ENCODE data around the gene BRD3OS. TPM values are rescaled to one million over a fixed set of nuclear protein-coding genes. Genes with fewer than 3 reads are reported as not detected.

Gene BRD3OS
- total and polyA plus RNA-seq, 2 donors (not counting 1 experiment from before 2014, with no cell fraction given), result 12.4 to 19.4 TPM

DNA sequence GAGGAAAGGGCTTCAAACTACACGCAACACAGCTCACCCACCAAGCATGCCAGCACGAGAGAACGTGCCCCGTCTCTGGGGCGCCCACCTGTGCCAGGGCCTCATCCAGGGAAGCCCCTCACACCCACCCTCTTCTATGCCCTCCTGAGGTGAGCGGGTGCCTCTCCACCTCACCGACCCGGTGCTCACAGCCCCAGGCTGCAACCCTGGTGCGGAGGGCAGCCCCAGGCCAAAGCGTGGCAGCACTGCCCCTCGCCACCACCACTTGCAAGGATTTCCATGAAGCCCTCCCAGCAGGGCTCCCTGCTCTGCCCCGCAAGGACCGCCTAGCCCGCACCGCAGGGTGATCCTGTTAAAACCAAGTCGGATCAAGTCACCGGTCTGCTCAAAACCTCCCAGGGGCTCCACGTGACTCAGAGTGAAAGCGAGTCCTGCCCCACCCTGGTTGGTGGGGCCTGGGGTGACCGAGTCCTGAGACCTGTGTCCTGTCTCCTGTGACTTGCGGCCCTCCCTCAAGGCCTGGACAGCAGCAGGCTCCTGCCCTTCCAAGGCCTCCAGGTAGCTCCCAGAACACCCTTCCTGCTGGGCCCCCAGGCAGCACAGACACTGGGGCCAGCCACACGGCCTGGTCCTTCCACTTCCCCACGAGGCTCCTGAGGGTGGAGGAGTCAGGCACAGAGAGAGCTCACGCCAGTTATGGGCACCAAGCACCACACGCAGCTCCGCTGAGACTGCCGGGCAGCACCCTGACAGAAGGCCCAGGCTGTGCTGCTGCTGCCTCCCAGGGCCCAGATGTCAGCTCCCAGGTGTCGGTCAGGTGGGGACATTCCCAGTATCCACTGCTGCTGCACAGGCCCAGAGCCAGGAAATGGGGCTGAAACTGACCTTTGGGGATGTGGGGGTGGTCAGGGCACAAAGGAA, 29.9 kb downstream of the BRD3OS start:
- no peak for DNase-seq (ENCODE audit: low read depth in 2 of 2)
- Histone ChIP-seq H3K27ac (ENCODE audit: insufficient read depth, low read length) (no peak overlapping the region), H3K9me3 (ENCODE audit: control insufficient read depth, insufficient read depth, low read depth, low read length) (no peaks in the 10 kb centered on the region), H4K20me1 (ENCODE audit: control insufficient read depth, extremely low read depth, insufficient read depth, low read length) (no peaks in the 10 kb centered on the region), H3K4me2 (ENCODE audit: extremely low read depth, insufficient read depth, low read length) (no peak overlapping the region), H3K79me2 (ENCODE audit: control insufficient read depth, insufficient read depth, low read length) (peaks cover 34% of the 10 kb centered on the region), H3K4me3 (replicated peaks in 1 of 4; ENCODE audit: control extremely low read depth in 1 of 4, insufficient read depth in 1 of 4, low read depth in 3 of 4, low read length in 4 of 4) (no peak overlapping the region), H3K36me3 (ENCODE audit: control insufficient read depth, insufficient read depth, low read length) (peaks cover 9% of the 10 kb centered on the region), H3K9ac (ENCODE audit: insufficient read depth, low read length) (no peak overlapping the region), H3K27me3 (ENCODE audit: control insufficient read depth, insufficient read depth, low read length) (no peaks in the 10 kb centered on the region), H2AFZ (ENCODE audit: low read length) (no peak overlapping the region), H3K4me1 (ENCODE audit: control insufficient read depth, extremely low read depth, insufficient read depth, low read length) (peaks cover 10% of the 10 kb centered on the region)
- TF ChIP-seq CTCF (conservative IDR thresholded peaks at IDR 0.05 in 1 of 2, IDR thresholded peaks at IDR 0.05 in 1 of 2; ENCODE audit: low read depth in 1 of 2, low read length in 2 of 2) (no peak), EZH2 (IDR thresholded peaks at IDR 0.05; ENCODE audit: low read length, missing control alignments) (no peak)

DNA sequence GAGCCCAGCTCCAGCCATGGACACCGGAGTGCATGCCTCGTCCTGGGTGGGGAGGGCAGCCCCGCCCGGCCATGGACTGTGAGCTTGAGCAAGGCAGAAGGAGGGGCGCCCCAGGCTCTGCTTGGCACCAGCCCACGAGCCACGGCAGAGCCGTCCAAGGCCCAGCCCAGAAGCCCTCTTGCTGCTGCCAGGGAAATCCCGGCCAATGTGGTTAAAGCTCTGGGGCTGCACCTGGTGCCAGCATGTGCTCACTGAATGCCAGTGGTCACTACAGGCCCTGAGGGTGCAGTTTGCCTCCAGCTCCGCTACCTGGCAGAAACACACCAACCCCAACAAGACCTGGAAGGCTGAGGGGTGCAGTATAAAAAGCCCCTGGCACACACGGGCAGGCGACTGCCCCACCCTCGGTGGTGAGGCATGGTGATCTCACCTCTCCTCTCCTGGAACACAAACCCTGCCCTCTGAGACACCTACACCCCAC, 30.7 kb downstream of the BRD3OS start:
- TF ChIP-seq CTCF (conservative IDR thresholded peaks at IDR 0.05 in 1 of 2, IDR thresholded peaks at IDR 0.05 in 1 of 2; ENCODE audit: low read depth in 1 of 2, low read length in 2 of 2), result no peak
- no peak for TF ChIP-seq EZH2 (IDR thresholded peaks at IDR 0.05; ENCODE audit: low read length, missing control alignments)
- peaks cover 10% of the 10 kb centered on the region for H3K4me1 ChIP-seq (ENCODE audit: control insufficient read depth, extremely low read depth, insufficient read depth, low read length)
- peak; percentile 75 to 82 for DNase-seq (ENCODE audit: low read depth in 2 of 2)
- no peaks in the 10 kb centered on the region for H3K9me3 ChIP-seq (ENCODE audit: control insufficient read depth, insufficient read depth, low read depth, low read length)
- H3K27me3 ChIP-seq (ENCODE audit: control insufficient read depth, insufficient read depth, low read length), result no peaks in the 10 kb centered on the region
- peak overlapping the region; percentile 70 for H3K4me2 ChIP-seq (ENCODE audit: extremely low read depth, insufficient read depth, low read length)
- no peaks in the 10 kb centered on the region for H4K20me1 ChIP-seq (ENCODE audit: control insufficient read depth, extremely low read depth, insufficient read depth, low read length)
- peaks cover 2% of the 10 kb centered on the region for H3K36me3 ChIP-seq (ENCODE audit: control insufficient read depth, insufficient read depth, low read length)
- H2AFZ ChIP-seq (ENCODE audit: low read length), result no peak overlapping the region
- H3K4me3 ChIP-seq (replicated peaks in 1 of 4; ENCODE audit: control extremely low read depth in 1 of 4, insufficient read depth in 1 of 4, low read depth in 3 of 4, low read length in 4 of 4), result no peak overlapping the region
- peaks cover 39% of the 10 kb centered on the region for H3K79me2 ChIP-seq (ENCODE audit: control insufficient read depth, insufficient read depth, low read length)
- H3K27ac ChIP-seq (ENCODE audit: insufficient read depth, low read length), result no peak overlapping the region
- H3K9ac ChIP-seq (ENCODE audit: insufficient read depth, low read length), result no peak overlapping the region

DNA sequence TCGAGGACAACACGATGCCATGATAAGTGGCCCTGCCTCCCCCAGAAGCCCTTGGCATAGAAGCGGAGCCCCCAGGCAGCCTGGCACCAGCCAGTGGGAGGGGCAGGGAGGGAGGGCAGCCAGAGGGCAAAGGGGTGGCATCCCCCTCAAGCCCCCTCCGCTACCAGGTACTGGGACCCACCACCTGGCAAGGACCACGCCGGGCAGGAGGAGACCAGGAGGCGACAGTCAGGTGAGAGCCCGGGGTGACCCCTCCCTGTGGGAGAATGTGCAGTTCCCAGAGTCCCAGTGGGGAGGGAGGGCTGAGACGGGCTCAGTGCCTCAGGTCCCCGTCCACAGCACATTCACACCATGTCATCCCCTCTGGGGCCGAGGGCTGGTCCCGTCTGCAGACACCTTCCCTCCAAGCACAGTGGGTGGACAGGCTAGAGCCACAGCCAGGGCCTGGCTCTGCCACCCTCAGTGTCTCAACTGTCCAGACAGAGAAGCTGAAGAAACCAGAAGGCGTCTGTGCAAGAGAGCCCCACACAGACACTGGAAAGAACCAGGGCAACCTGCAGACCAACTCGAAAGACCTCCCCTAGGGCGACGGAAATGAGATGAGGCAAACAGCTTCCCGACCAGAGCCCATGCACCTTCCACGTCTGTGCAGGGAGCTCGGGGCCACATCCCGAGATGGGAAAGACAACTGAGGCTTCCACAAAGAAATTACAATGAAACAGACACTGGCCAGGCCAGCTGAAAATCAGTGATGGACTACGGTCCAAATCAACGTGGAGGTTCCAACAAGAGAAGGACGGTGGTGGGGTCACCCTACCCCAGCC, 31.4 kb downstream of the BRD3OS start:
- Histone ChIP-seq H3K4me1 (ENCODE audit: control insufficient read depth, extremely low read depth, insufficient read depth, low read length) (peaks cover 10% of the 10 kb centered on the region), H3K4me2 (ENCODE audit: extremely low read depth, insufficient read depth, low read length) (peak overlapping the region; percentile 70), H3K4me3 (replicated peaks in 1 of 4; ENCODE audit: control extremely low read depth in 1 of 4, insufficient read depth in 1 of 4, low read depth in 3 of 4, low read length in 4 of 4) (no peak overlapping the region), H4K20me1 (ENCODE audit: control insufficient read depth, extremely low read depth, insufficient read depth, low read length) (no peaks in the 10 kb centered on the region), H3K36me3 (ENCODE audit: control insufficient read depth, insufficient read depth, low read length) (no peaks in the 10 kb centered on the region), H2AFZ (ENCODE audit: low read length) (no peak overlapping the region), H3K27me3 (ENCODE audit: control insufficient read depth, insufficient read depth, low read length) (no peaks in the 10 kb centered on the region), H3K9me3 (ENCODE audit: control insufficient read depth, insufficient read depth, low read depth, low read length) (no peaks in the 10 kb centered on the region), H3K27ac (ENCODE audit: insufficient read depth, low read length) (no peak overlapping the region), H3K9ac (ENCODE audit: insufficient read depth, low read length) (no peak overlapping the region), H3K79me2 (ENCODE audit: control insufficient read depth, insufficient read depth, low read length) (peaks cover 45% of the 10 kb centered on the region)
- TF ChIP-seq CTCF (conservative IDR thresholded peaks at IDR 0.05 in 1 of 2, IDR thresholded peaks at IDR 0.05 in 1 of 2; ENCODE audit: low read depth in 1 of 2, low read length in 2 of 2) (no peak), EZH2 (IDR thresholded peaks at IDR 0.05; ENCODE audit: low read length, missing control alignments) (no peak)
- DNase-seq (ENCODE audit: low read depth in 2 of 2), result no peak
